GM23338 (cell line): ENCODE data around the gene FGF4. TPM values are rescaled to one million over a fixed set of nuclear protein-coding genes. Genes with fewer than 3 reads are reported as not detected.

Experiments used
- ATAC-seq: fragments of 200-7000 bp; cut with Tn5 transposase; 3 replicates; pipeline ENCODE4 v1.9.1; 2020
- DNase-seq: peaks from one replicate; pipeline ENCODE4 v3.0.0-alpha.2; 2015; ENCODE audit warnings: low spot score
- H2AFZ ChIP-seq: fragments of 200-600 bp; sonication (generic); 2 replicates; pipeline ENCODE4 v1.8.0; 2016; ENCODE audit warnings: antibody characterized with exemption, mild to moderate bottlenecking, moderate library complexity
- H3F3A ChIP-seq: fragments of 200-600 bp; sonication (generic); replicated peaks from 2 replicates; pipeline ENCODE4 v1.8.0; 2017; ENCODE audit warnings: antibody characterized with exemption, mixed run types, low read depth
- H3K27ac ChIP-seq: fragments of 200-600 bp; sonication (generic); 2 replicates; pipeline ENCODE4 v1.6.1; 2016; ENCODE audit warnings: low read depth
- H3K27me3 ChIP-seq: fragments of 200-600 bp; sonication (generic); 2 replicates; pipeline ENCODE4 v1.8.0; 2016; ENCODE audit warnings: mild to moderate bottlenecking, mixed run types, moderate library complexity; ENCODE audit not compliant: insufficient read depth
- H3K36me3 ChIP-seq: fragments of 200-600 bp; sonication (generic); 2 replicates; pipeline ENCODE4 v1.8.0; 2016; ENCODE audit warnings: mild to moderate bottlenecking; ENCODE audit not compliant: insufficient read depth
- H3K4me1 ChIP-seq: fragments of 200-600 bp; sonication (generic); 2 replicates; pipeline ENCODE4 v1.8.0; 2016; ENCODE audit warnings: mild to moderate bottlenecking, moderate library complexity; ENCODE audit not compliant: insufficient read depth
- H3K4me2 ChIP-seq: fragments of 200-600 bp; sonication (generic); 2 replicates; pipeline ENCODE4 v1.7.1; 2017; ENCODE audit warnings: mixed run types
- H3K4me3 ChIP-seq: fragments of 200-600 bp; sonication (generic); 2 replicates; pipeline ENCODE4 v1.6.1; 2016; ENCODE audit warnings: mixed run types
- H3K79me2 ChIP-seq: fragments of 200-600 bp; sonication (generic); replicated peaks from 2 replicates; pipeline ENCODE4 v1.8.0; 2017; ENCODE audit warnings: mild to moderate bottlenecking; ENCODE audit not compliant: insufficient read depth
- H3K9me2 ChIP-seq: fragments of 200-600 bp; sonication (generic); 2 replicates; pipeline ENCODE4 v1.8.0; 2017; ENCODE audit not compliant: insufficient read depth
- H4K20me1 ChIP-seq: fragments of 200-600 bp; sonication (generic); replicated peaks from 2 replicates; pipeline ENCODE4 v1.8.0; 2017; ENCODE audit warnings: mild to moderate bottlenecking; ENCODE audit not compliant: insufficient read depth
- H3K27ac Mint-ChIP-seq: 2 replicates; pipeline ENCODE4 v1.8.0; 2020; ENCODE audit warnings: inconsistent platforms, mild to moderate bottlenecking, moderate library complexity, mixed read lengths
- H3K27me3 Mint-ChIP-seq: 3 replicates; pipeline ENCODE4 v1.8.0; 2022; ENCODE audit warnings: low read depth, mild to moderate bottlenecking, moderate library complexity, mixed read lengths, inconsistent platforms; ENCODE audit not compliant: insufficient read depth, poor library complexity
- H3K36me3 Mint-ChIP-seq: 3 replicates; pipeline ENCODE4 v1.8.0; 2021; ENCODE audit warnings: low read depth, mild to moderate bottlenecking, inconsistent platforms, moderate library complexity, mixed read lengths
- H3K4me1 Mint-ChIP-seq: 3 replicates; pipeline ENCODE4 v1.8.0; 2020; ENCODE audit warnings: mild to moderate bottlenecking, inconsistent platforms, mixed read lengths
- H3K4me3 Mint-ChIP-seq: 3 replicates; pipeline ENCODE4 v1.8.0; 2021; ENCODE audit warnings: moderate library complexity, mild to moderate bottlenecking, inconsistent platforms, mixed read lengths
- H3K9me3 Mint-ChIP-seq: 3 replicates; pipeline ENCODE4 v1.8.0; 2020; ENCODE audit warnings: moderate library complexity, mild to moderate bottlenecking, inconsistent platforms, mixed read lengths
- CREB1 ChIP-seq: fragments of 250-450 bp; sonication (Bioruptor Pico); IDR thresholded peaks from 2 replicates; pipeline ENCODE4 v1.5.0; 2020; ENCODE audit warnings: low read depth, mild to moderate bottlenecking, moderate library complexity
- CTCF ChIP-seq, 2 experiments: fragments of 200-600 bp in 1 of 2; sonication (generic) in 1 of 2; conservative IDR thresholded peaks; 2 replicates each; pipeline versions ENCODE4 v1.5.1 to v1.6.1; 2016 to 2017; ENCODE audit warnings: antibody characterized with exemption in 2 of 2, low read depth in 2 of 2, mild to moderate bottlenecking in 2 of 2, moderate library complexity in 1 of 2
- ETS1 ChIP-seq: IDR thresholded peaks from 2 replicates; pipeline ENCODE4 v1.6.1; 2016; ENCODE audit warnings: antibody characterized with exemption
- EZH2 ChIP-seq: fragments of 200-600 bp; sonication (generic); IDR thresholded peaks from one replicate; pipeline ENCODE4 v1.8.0; 2017; ENCODE audit warnings: antibody characterized with exemption, mild to moderate bottlenecking, low read depth; ENCODE audit not compliant: unreplicated experiment
- EZH2phosphoT487 ChIP-seq: fragments of 200-600 bp; sonication (generic); IDR thresholded peaks from one replicate; pipeline ENCODE4 v1.8.1; 2018; ENCODE audit warnings: antibody characterized with exemption; ENCODE audit not compliant: unreplicated experiment
- JUNB ChIP-seq: IDR thresholded peaks from one replicate; pipeline ENCODE4 v1.6.1; 2016; ENCODE audit warnings: antibody characterized with exemption; ENCODE audit not compliant: unreplicated experiment
- NANOG ChIP-seq: IDR thresholded peaks from 2 replicates; pipeline ENCODE4 v1.6.1; 2016; ENCODE audit warnings: antibody characterized with exemption, borderline replicate concordance
- POLR2AphosphoS5 ChIP-seq: IDR thresholded peaks from 2 replicates; pipeline ENCODE4 v1.6.1; 2016; ENCODE audit warnings: antibody characterized with exemption, low read depth
- STAT1 ChIP-seq: IDR thresholded peaks from one replicate; pipeline ENCODE4 v1.6.1; 2016; ENCODE audit warnings: antibody characterized with exemption; ENCODE audit not compliant: unreplicated experiment
- ZNF114 ChIP-seq: fragments of 250-450 bp; sonication (Bioruptor Pico); IDR thresholded peaks from 2 replicates; pipeline ENCODE4 v1.5.0; 2020; ENCODE audit warnings: mild to moderate bottlenecking, moderate library complexity
- ZNF331 ChIP-seq: fragments of 250-450 bp; sonication (Bioruptor Pico); IDR thresholded peaks from 2 replicates; pipeline ENCODE4 v1.5.0; 2020; ENCODE audit warnings: low read depth, mild to moderate bottlenecking, moderate library complexity
- ZNF462 ChIP-seq: fragments of 250-450 bp; sonication (Bioruptor Pico); IDR thresholded peaks from 2 replicates; pipeline ENCODE4 v1.5.0; 2020; ENCODE audit warnings: mild to moderate bottlenecking, moderate library complexity
- long read RNA-seq: library from polyadenylated mRNA; unstranded; transcript quantifications from one replicate; pipeline ENCODE4 v2.0.0, GENCODE V29; 2020; ENCODE audit not compliant: unreplicated experiment
- polyA plus RNA-seq: library from polyadenylated mRNA; unstranded; fragments of >200 nt; fragmentation: Nextera tagmentation; extraction: Ambion mirVana; gene quantifications from 2 replicates; pipeline ENCODE4 v1.2.1, GENCODE V29; 2016
- total RNA-seq: library from RNA; depleted of rRNA; stranded (reverse); fragments of >200 nt; shearing (Covaris generic); gene quantifications from 2 replicates; pipeline ENCODE4 v1.2.3, GENCODE V29; 2014; rRNA removed

Gene FGF4
- total RNA-seq (9.2 and 13.1 TPM in 2 replicates), polyA plus RNA-seq (4.1 and 4.8 TPM in 2 replicates)
- long read RNA-seq = 0 reads

GRCh38 chr11:69775163-69775755, at the start of gene FGF4:
Gene FGF4 (minus strand): TSS chr11:69775341. CDS start chr11:69775084, 257 bp downstream.
- DNase-seq = peak; percentile 68
- no peaks in the 10 kb centered on the region for H4K20me1 ChIP-seq
- no peak within 1 kb of the TSS for H3K27ac ChIP-seq
- Mint-ChIP-seq H3K4me3 (peak within 1 kb of the TSS; percentile 73), H3K9me3 (no peaks in the 10 kb centered on the region), H3K4me1 (peaks cover 33% of the 10 kb centered on the region), H3K36me3 (no peaks in the 10 kb centered on the region), H3K27ac (no peak within 1 kb of the TSS), H3K27me3 (peaks cover 41% of the 10 kb centered on the region)
- no peaks in the 10 kb centered on the region; the same call in 1 of the 2 replicates for H3K79me2 ChIP-seq
- no peaks in the 10 kb centered on the region; the same call in 1 of the 2 replicates for H3F3A ChIP-seq
- H3K36me3 ChIP-seq = no peaks in the 10 kb centered on the region
- no peaks in the 10 kb centered on the region for H3K9me2 ChIP-seq
- H3K4me3 ChIP-seq = peak within 1 kb of the TSS; percentile 60
- peak; percentile 56 for ATAC-seq
- H2AFZ ChIP-seq = peak within 1 kb of the TSS; percentile 95
- peaks cover 36% of the 10 kb centered on the region for H3K4me1 ChIP-seq
- H3K27me3 ChIP-seq = peaks cover 52% of the 10 kb centered on the region
- TF ChIP-seq ZNF331 (CRISPR knock-in tag) (no peak), ZNF462 (CRISPR knock-in tag) (no peak), EZH2phosphoT487 (no peak), ETS1 (no peak), ZNF114 (CRISPR knock-in tag) (no peak), JUNB (no peak), EZH2 (peak; percentile 39), CTCF (conservative IDR thresholded peaks at IDR 0.05; ENCODE audit: low read depth in 2 of 2) (0 out of 4 replicates have a peak, but pooled peaks of 1 of the 2 experiments have one; percentile 2), POLR2AphosphoS5 (0 out of 2 replicates have a peak, but pooled peaks have one; percentile 11), CREB1 (CRISPR knock-in tag) (no peak), NANOG (no peak), STAT1 (no peak)
- peak within 1 kb of the TSS; percentile 86 for H3K4me2 ChIP-seq
